OCI-LY1 (cell line): ENCODE results near the gene ACO2.

ENCODE experiments used
- CTCF ChIP-seq: fragments of 200-600 bp; sonication (generic), shearing (Covaris generic); IDR thresholded peaks from 2 replicates; pipeline ENCODE4 v1.5.1; 2017; ENCODE audit warnings: mild to moderate bottlenecking, antibody characterized with exemption, low read length, moderate library complexity, mixed read lengths
- EZH2 ChIP-seq: fragments of 200-600 bp; sonication (generic), shearing (Covaris generic); IDR thresholded peaks from 2 replicates; pipeline ENCODE4 v1.8.0; 2017; ENCODE audit warnings: borderline replicate concordance, mixed run types, mild to moderate bottlenecking, antibody characterized with exemption, low read length, moderate library complexity, mixed read lengths

GRCh38 chr22:41435560-41435959 lies 33.4 kb upstream of the ACO2 start:
- TF ChIP-seq EZH2 (no peak), CTCF (no peak)
